Activated T-helper 1 cell treated with Interleukin-2 at 50 U/mL for 16 hours (primary cell): ENCODE measurements around the gene TDG.

Experiments
- DNase-seq: peaks from one replicate; pipeline ENCODE4 v3.0.0-alpha.2; 2020; ENCODE audit warnings: low read depth

TDG gene

GRCh38 chr12:103965590-103966504 is at the start of gene TDG:
TDG (plus strand) TSS chr12:103965872; CDS start chr12:103966038, 166 bp downstream.
- DNase-seq: peak; percentile 95

GRCh38 chr12:103917873-103918272 is 47.8 kb upstream of the TDG start:
- no peak for DNase-seq

- DNase-seq: no peak
These were observed 40.7 kb upstream of the TDG start for GRCh38 chr12:103924761-103925641.

DNA sequence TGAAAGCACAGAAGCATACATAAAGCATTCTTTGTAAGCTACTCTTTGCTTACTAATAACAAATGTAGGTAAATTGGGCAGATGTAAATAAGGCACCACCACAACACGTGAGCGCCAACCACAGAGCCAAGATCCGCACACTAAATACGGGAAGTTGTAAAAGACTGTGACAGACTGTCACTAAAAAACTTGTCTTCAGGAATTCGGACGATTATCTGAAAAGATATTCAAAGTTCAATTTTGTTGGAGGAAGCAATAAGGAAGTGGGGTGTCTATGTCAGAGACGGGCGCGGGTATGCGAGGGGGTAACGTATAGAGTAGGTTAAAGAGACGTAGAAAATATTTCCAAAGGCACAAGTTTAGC is 37.0 kb upstream of the TDG start:
- peak; percentile 10 for DNase-seq

DNA sequence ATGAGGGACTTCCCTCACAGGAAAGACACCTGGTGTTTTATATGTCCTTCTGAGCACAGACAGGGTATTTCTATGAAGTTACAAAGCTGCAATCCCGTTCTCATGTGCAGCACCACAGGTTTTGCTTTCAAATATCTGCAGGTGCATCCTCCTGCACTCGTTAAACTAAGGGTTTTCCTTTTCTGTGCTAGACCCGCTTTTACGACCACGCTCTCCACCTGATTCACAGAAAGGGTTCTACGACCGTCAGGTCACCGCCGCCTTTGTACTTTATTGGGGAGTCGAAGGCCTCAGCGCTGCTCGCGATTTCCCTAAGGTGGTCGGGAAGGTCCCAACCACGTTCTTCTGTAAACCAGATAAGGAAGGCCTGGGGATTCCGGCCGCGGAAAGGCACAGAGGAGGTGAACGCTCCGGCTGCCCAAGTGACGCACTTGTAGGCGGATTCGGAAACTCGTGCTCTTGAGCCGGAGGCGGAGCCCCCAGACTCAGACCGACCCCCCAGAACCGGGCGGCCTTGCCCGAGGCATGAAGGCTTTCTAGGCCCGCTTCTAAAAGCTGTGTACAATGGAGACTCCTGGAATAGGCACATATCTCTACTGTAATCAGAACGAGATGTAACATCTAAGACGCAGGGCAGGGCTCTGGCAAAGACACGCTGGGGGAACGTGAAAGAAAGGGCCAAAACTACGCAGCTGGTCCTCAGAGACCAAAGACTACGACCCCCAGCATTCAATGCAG is 36.5 kb upstream of the TDG start:
- DNase-seq: peak; percentile 66

DNA sequence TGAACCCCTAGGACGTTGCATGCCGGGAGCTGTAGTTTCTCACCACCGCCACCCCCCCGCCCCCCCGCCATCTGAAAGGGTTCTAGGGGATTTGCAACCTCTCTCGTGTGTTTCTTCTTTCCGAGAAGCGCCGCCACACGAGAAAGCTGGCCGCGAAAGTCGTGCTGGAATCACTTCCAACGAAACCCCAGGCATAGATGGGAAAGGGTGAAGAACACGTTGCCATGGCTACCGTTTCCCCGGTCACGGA is 36.0 kb upstream of the TDG start:
- DNase-seq: no peak

DNA sequence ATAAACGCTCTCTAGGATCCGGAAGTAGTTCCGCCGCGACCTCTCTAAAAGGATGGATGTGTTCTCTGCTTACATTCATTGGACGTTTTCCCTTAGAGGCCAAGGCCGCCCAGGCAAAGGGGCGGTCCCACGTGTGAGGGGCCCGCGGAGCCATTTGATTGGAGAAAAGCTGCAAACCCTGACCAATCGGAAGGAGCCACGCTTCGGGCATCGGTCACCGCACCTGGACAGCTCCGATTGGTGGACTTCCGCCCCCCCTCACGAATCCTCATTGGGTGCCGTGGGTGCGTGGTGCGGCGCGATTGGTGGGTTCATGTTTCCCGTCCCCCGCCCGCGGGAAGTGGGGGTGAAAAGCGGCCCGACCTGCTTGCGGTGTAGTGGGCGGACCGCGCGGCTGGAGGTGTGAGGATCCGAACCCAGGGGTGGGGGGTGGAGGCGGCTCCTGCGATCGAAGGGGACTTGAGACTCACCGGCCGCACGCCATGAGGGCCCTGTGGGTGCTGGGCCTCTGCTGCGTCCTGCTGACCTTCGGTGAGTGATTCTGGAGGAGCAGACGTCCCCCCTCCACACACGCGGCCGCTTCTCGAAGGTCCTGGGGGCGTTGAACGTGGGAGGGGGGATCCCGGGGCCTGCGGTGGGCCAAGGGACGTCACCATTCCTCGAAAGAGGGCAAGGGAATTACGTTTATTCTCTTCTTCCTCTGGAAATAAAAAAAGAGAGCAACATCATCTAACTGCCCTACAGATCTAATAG is 35.5 kb upstream of the TDG start, which contains the start of gene HSP90B1:
HSP90B1 (plus strand) TSS at position 377 of the 753 bp plus-strand sequence; CDS start at position 483, 106 bp downstream.
- DNase-seq: peak; percentile 99

DNA sequence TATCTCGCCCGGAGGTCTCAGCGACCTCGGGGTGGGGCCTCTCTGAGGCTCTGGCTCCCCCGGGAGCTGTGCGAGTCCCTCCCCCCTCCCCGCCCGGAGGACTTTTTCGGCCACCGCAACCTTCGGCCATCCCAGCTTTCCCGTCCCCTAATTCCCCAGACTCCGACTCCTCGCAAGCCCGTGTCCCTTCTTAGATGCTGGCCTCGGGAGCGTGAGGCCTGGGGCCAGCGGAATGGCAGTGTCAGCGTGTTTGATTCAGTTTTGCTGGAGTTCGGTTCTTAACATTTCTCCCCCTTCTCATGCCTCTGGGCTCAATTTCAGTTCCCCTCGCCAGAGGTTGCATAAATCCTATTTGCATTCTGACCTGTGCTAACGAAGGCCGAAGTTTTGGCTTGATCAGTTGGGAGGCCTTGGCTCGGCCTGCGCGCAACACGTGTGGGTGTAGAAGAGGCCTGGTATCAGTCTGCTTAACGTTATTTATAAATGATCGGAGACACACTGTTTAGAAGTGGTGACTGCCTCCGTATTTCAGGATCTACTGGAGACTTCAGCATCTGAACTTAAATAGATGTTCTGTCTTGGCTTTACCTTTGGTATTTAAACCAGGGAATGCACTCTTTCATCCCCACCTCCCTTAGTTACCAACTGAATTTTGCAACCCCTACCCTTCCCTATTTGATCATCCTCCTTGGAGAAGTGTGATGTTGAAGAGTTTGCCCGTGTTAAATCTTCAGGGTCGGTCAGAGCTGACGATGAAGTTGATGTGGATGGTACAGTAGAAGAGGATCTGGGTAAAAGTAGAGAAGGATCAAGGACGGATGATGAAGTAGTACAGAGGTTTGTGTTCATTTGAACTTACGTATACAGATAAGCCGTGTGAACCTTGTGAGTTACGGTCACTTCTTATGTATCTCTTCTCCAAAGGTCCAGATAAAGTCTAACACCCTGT is 34.6 kb upstream of the TDG start:
- no peak for DNase-seq

GRCh38 chr12:103933237-103933636 is 32.4 kb upstream of the TDG start:
- DNase-seq: no peak

DNA sequence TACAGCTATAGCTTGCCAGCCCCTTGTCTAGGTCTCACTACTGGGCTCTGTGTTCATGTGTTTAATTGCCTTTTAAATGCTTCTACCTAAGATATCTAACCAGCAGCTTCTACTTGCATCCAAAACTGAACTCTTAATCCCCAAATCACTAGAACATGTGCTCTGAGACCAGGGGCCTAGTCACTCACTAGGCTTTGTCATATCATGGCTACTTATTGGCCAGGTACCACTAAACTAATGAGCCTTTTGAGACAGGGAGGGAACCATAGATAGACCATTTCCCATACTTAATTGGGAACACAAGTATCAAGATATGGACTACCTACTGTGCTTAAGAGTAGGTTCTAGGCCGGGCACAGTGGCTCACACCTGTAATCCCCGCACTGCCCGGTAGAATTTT is 29.0 kb upstream of the TDG start:
- DNase-seq: no peak

DNA sequence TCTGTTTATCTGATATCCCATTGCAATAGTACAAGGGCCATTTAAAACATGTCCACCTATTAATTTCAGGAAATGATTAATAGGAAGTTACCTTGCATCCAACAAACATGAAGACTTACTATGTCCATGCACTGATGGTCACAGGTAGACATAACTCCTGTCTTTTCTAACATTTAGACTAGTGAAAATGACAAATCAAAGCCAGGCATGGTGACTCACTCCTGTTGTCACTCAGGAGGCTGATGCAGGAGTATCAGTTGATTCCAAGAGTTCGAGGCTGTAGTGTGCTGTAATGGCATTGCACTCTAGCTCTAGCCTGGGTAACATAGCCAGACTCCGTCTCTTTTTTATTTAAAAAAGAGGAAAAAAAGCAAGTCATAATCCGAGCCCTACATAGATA is 20.7 kb upstream of the TDG start:
- DNase-seq: no peak

DNA sequence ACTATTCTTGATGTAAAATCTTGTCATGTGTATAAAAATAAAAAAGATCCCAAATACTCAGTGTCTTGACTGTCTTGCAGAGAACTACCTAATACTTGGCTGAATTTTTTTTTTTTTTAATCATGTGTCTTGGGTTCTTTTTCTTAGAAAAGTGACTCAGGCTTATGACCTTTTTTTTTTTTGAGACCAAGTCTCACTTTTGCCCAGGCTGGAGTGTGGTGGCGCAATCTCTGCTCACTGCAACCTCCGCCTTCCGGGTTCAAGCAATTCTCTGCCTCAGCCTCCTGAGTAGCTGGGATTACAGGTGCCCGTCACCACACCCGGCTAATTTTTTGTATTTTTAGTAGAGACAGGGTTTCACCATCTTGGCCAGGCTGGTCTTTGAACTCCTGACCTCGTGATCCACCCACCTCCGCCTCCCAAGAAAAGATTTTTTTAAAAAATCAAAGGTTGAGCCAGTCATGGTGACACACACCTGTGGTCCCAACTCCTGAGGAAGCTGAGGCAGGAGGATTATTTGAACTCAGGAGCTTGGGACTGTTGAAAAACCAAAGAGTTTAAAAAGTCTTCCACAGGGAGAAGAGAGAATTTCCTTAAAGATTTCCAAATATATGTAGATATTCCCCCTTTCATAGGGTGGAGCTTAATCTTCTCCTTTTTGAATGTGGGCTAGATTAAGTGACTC is 17.7 kb upstream of the TDG start:
- no peak for DNase-seq

DNA sequence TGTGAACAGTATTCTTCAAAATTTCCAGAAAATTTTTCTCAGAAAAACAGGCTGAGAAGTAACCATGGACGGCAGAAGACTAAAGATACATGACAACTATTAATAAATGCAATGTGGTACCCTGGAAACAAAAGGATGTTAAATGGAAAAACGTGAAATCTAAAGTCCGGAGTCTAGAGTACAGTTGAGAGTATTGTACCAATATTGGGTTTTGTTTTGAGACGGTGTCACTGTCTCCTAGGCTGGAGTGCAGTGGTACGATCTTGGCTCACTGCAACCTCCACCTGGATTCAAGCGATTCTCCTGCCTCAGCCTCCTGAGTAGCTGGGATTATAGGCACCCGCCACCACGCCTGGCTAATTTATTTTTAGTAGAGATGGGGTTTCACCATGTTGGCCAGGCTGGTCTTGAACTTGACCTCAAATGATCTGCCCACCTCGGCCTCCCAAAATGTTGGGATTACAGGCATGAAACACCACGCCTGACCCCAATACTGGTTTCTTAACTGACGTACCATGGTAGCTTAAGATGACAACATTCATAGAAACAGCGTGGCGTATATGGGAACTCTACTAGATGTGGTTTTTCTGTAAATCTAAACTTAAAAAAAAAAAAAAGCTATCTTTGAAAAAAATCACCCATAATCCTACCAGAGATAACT is 16.8 kb upstream of the TDG start:
- no peak for DNase-seq

DNA sequence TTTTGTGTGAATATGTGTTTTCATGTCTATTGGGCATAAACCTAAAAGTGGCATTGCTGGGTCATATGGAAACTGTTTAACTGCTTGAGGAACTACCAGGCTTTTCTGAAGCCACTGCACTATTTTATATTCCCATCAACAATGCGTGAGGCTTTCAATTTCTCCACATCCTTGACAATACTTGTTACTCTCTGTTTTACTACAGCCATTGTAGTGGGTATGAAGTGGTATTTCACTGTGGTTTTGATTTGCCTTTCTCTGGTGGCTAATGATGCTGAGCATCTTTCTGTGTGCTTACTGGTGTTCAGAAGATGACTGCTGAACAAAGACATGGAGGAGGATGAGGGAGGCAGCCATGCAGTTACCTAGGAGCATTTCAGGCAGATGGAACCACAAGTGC is 13.2 kb upstream of the TDG start:
- DNase-seq: no peak

DNA sequence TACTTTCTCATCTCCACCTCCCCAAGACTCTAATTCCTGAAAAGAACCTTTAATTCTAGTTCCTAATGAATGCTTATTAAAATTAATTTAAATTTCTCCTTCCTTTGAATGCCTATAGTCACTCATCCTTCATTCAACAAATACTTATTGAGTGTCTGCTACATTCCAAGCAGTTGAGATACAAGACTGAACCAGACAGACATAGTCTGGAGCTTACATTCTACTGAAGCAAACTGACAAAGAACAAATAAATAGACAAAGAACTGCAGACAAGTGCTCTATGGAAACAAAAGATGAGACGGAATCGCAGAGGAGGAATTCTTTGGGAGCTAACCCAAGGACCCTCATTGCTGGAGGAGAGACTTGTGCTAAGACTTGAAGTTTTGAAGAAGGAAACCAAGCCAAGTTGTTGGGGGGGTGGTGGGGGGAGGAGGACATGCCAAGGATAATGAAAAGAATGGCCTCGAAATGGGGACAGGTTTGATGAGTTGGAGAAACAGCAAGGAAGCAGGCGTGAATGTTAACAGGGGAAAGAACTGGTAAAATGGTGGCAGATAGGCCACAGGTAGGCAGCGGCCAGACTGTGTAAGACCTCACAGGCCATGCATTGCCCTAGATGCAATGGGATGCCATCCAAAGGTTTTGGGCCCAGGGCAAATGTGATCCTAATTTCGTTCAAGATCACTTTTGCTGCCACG is 9.7 kb upstream of the TDG start:
- no peak for DNase-seq

DNA sequence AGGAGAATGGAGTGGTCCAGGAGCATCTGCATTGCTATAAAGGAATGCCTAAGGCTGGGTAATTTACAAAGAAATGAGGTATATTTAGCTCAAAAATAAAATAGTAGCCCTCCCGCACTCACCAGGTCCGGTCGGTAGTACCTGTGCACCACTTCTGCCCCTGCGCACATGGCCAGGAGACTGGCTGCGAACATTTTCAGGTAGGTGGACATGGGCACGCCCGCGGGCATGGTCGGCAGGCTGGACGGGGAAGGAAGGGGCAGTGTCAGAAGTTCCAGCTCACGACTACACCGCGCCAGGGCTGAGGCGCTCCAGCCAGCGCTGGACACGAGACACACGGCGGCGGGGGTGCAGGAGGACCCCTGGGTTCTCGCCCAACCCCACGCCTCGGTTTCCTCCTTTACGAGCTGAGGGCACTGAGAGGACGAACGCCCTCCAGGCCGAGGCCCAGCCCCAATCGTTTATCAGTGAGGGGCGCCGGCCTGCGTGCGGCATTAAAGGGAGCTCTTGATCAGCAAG is 9.1 kb upstream of the TDG start:
- DNase-seq: no peak

- no peak for DNase-seq
These were observed 7.7 kb upstream of the TDG start for GRCh38 chr12:103957865-103958388.

GRCh38 chr12:103958621-103959020 is 7.1 kb upstream of the TDG start:
- no peak for DNase-seq
